Activated CD8-positive, alpha-beta memory T cell treated with anti-CD3 and anti-CD28 coated beads, Interleukin-2, amount 50 U/mL, for 24 hours (primary cell): Measurements from ENCODE around the gene SLC25A53.
"Not testable (repeated sequence)": the region's sequence is repeated elsewhere in the genome, so short reads cannot be mapped to it uniquely, and the experiment has no call there.

Experiments used
- DNase-seq: peaks from one replicate; pipeline ENCODE4 v3.0.0-alpha.2; 2020; ENCODE audit errors: extremely low read depth

The SLC25A53 gene

GRCh38 chrX:104134583-104135261, 22.1 kb downstream of the SLC25A53 start:
- no peak for DNase-seq

GRCh38 chrX:104130808-104131207, 26.0 kb downstream of the SLC25A53 start:
- DNase-seq: no peak

GRCh38 chrX:104126856-104127255, 30.0 kb downstream of the SLC25A53 start:
- no peak for DNase-seq

GRCh38 chrX:104122829-104123228, 34.0 kb downstream of the SLC25A53 start:
- DNase-seq: no peak

GRCh38 chrX:104118765-104119164, 38.0 kb downstream of the SLC25A53 start:
- DNase-seq: no peak

- DNase-seq: no peak
Measured at GRCh38 chrX:104117759-104118158, 39.0 kb downstream of the SLC25A53 start.

GRCh38 chrX:104113222-104113965, 43.4 kb downstream of the SLC25A53 start:
- no peak for DNase-seq

GRCh38 chrX:104112326-104112951, 44.4 kb downstream of the SLC25A53 start, which contains the start of gene ZCCHC18:
Gene ZCCHC18, plus strand, starts transcription at chrX:104112523. Its CDS starts 1,589 bp downstream, at chrX:104114112.
- no peak for DNase-seq

- not testable (repeated sequence) for DNase-seq
Measured at GRCh38 chrX:104110491-104111240, 46.1 kb downstream of the SLC25A53 start.

- no peak for DNase-seq
Measured at GRCh38 chrX:104108955-104109354, 47.9 kb downstream of the SLC25A53 start.

GRCh38 chrX:104105330-104106262, 51.2 kb downstream of the SLC25A53 start:
- DNase-seq: no peak

GRCh38 chrX:104104676-104105075, 52.1 kb downstream of the SLC25A53 start:
- DNase-seq: no peak

GRCh38 chrX:104098919-104099318, 57.9 kb downstream of the SLC25A53 start:
- no peak for DNase-seq

GRCh38 chrX:104098151-104098808, 58.5 kb downstream of the SLC25A53 start:
- no peak for DNase-seq

GRCh38 chrX:104085919-104086318, 70.9 kb downstream of the SLC25A53 start:
- DNase-seq: no peak

- DNase-seq: no peak
Measured at GRCh38 chrX:104085477-104085876, 71.3 kb downstream of the SLC25A53 start.

- DNase-seq: no peak
Measured at GRCh38 chrX:104084534-104085277, 72.1 kb downstream of the SLC25A53 start.

- no peak for DNase-seq
Measured at GRCh38 chrX:104084063-104084462, 72.7 kb downstream of the SLC25A53 start.

- DNase-seq: not testable (repeated sequence)
Measured at GRCh38 chrX:104077854-104078253, 79.0 kb downstream of the SLC25A53 start.
